ENCODE results near the gene C6orf52.

The C6orf52 gene

GRCh38 chr6:10695086-10695657, 756 bp upstream of the C6orf52 start:
- TF ChIP-seq, protein P1, sequence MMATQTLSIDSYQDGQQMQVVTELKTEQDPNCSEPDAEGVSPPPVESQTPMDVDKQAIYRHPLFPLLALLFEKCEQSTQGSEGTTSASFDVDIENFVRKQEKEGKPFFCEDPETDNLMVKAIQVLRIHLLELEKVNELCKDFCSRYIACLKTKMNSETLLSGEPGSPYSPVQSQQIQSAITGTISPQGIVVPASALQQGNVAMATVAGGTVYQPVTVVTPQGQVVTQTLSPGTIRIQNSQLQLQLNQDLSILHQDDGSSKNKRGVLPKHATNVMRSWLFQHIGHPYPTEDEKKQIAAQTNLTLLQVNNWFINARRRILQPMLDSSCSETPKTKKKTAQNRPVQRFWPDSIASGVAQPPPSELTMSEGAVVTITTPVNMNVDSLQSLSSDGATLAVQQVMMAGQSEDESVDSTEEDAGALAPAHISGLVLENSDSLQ (IDR thresholded peaks at IDR 0.05): no peak
- TF ChIP-seq FOXM1 (IDR thresholded peaks at IDR 0.05; ENCODE audit: borderline replicate concordance) (no peak), SP1 (IDR thresholded peaks at IDR 0.05) (no peak), HDGF (IDR thresholded peaks at IDR 0.05; ENCODE audit: borderline replicate concordance) (no peak), CTBP1 (IDR thresholded peaks at IDR 0.05; ENCODE audit: borderline replicate concordance) (no peak), NFRKB (IDR thresholded peaks at IDR 0.05) (no peak), BHLHE40 (IDR thresholded peaks at IDR 0.05; ENCODE audit: borderline replicate concordance) (no peak), SUZ12 (IDR thresholded peaks at IDR 0.05) (no peak), ARNT (IDR thresholded peaks at IDR 0.05) (no peak), ZNF384 (IDR thresholded peaks at IDR 0.05) (no peak), LEF1 (IDR thresholded peaks at IDR 0.05; ENCODE audit: borderline replicate concordance) (no peak), TARDBP (IDR thresholded peaks at IDR 0.05) (no peak), FOXA1 (IDR thresholded peaks at IDR 0.05) (no peak), L3MBTL2 (conservative IDR thresholded peaks at IDR 0.05) (no peak), FOXK2 (IDR thresholded peaks at IDR 0.05) (no peak)
- ChIA-PET POLR2A (interaction anchor here (0.6 to 3.1 kb wide), 13 partner anchors 9 to 1603 kb away, joined by 3 to 27 read pairs (median 7); partner anchors contain the start of genes GCNT2, TMEM14B and TMEM14C), CTCF (interaction anchor here (0.6 to 1.2 kb wide), 2 partner anchors 184 to 195 kb away, joined by 4 read pairs; no protein-coding TSS in a partner anchor)
- DNase-seq (ENCODE audit: extremely low spot score): no peak

DNA sequence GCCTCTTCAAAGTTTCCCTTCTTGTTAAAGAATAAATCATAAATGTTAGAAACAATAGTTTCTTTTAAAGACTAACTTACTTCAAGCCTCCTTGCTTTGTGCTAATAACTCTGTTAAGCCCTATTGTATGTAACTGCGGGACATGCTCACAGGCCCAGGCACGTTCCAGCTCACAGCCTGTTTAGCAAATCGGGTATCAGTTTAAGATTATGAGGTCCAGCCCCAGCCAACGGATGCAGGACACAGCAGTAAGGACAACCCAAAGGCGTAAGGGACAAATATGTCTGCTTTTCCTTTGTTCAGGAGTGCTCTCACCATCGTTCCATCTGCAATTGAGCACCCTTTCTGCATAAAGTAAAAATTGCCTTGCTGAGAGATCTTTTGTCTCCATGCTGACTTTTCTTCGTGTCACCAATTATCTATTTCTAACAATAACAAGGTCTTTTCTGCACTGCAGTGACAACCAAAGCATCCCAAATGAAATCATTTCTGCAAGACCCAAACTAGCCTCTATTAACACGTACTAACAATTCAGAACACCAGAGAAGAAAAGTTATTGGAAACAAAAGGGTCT, 1.4 kb downstream of the C6orf52 start:
- CTCF ChIA-PET: interaction anchor here (1.1 kb wide), 1 partner anchor 182 kb away, joined by 3 read pairs; no protein-coding TSS in a partner anchor
- POLR2A ChIA-PET: no interaction called here
- TF ChIP-seq ZNF384 (IDR thresholded peaks at IDR 0.05) (no peak), FOXK2 (IDR thresholded peaks at IDR 0.05) (no peak), TARDBP (IDR thresholded peaks at IDR 0.05) (no peak), SP1 (IDR thresholded peaks at IDR 0.05) (no peak), ELF4 (IDR thresholded peaks at IDR 0.05) (no peak), SUZ12 (IDR thresholded peaks at IDR 0.05) (no peak), HDGF (IDR thresholded peaks at IDR 0.05; ENCODE audit: borderline replicate concordance) (no peak), CTBP1 (IDR thresholded peaks at IDR 0.05; ENCODE audit: borderline replicate concordance) (no peak)
- TF ChIP-seq, protein P1 (IDR thresholded peaks at IDR 0.05): no peak
- no peak for DNase-seq (ENCODE audit: extremely low spot score)

DNA sequence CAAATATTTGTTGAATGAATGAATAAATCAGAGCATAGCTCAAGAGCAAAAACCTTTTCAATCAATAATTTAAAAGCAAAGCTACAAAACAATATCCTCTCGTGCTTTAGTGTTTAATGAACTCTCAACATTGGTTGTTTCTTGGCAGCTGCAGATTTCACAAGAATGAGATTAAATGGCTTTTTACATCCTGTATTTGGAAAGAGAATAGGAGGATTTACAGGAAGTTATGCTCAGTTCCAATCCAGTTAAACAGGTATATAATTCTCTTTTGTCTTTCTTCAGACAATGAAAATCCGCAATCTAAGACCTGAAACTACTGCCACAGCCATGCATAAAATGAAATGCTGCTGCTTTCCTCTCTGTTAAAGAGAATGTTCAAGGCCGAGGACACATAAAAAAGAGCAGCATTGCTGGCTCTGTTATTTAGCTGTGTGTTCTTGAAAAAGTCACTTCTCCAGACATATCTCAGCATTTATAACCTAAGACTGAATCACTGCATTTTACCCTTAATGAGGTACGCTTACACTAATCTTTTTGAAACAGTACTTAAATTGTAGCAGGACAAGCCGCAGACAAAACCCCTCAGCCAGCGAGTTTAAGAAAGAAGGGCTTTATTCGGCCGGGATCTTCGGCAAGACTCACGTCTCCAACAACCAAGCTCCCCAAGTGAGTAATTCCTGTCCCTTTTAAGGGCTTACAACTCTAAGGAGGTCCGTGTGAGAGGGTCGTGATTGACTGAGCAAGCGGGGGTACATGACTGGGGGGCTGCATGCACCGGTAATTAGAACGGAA, 3.6 kb downstream of the C6orf52 start:
- POLR2A ChIA-PET: interaction anchor here (0.9 kb wide), 1 partner anchor 32 kb away, joined by 5 read pairs; the partner anchor contains the start of gene TMEM14C
- TF ChIP-seq L3MBTL2 (conservative IDR thresholded peaks at IDR 0.05) (no peak), LEF1 (IDR thresholded peaks at IDR 0.05; ENCODE audit: borderline replicate concordance) (no peak), ARNT (IDR thresholded peaks at IDR 0.05) (no peak), FOXK2 (IDR thresholded peaks at IDR 0.05) (no peak), SP1 (IDR thresholded peaks at IDR 0.05) (no peak), CTBP1 (IDR thresholded peaks at IDR 0.05; ENCODE audit: borderline replicate concordance) (no peak), FOXA1 (IDR thresholded peaks at IDR 0.05) (no peak), NFRKB (IDR thresholded peaks at IDR 0.05) (no peak), FOXM1 (IDR thresholded peaks at IDR 0.05; ENCODE audit: borderline replicate concordance) (no peak), SUZ12 (IDR thresholded peaks at IDR 0.05) (no peak), TARDBP (IDR thresholded peaks at IDR 0.05) (no peak), HDGF (IDR thresholded peaks at IDR 0.05; ENCODE audit: borderline replicate concordance) (no peak), ELF4 (IDR thresholded peaks at IDR 0.05) (no peak), BHLHE40 (IDR thresholded peaks at IDR 0.05; ENCODE audit: borderline replicate concordance) (no peak), ZNF384 (IDR thresholded peaks at IDR 0.05) (no peak)
- TF ChIP-seq, protein P1 (IDR thresholded peaks at IDR 0.05): no peak
- CTCF ChIA-PET: no interaction called here

DNA sequence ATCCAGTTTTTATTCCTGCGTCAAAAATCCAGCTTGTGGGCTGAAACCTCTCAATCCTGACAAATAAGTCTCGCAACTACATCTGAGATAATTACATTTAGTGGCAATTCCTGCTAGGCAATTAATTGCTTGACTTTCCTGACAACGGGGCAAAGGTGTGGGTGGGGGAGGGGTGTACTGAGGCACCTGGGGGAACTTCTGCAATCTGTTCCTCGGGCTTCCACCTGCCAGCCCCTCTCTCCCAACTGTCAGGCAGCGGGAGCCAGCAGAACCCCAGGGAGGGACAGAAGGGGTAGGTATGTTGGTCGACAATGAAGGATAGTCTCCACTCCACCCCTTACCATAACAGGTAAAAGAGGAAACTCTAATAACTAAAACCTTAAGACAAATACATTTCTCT, 6.8 kb downstream of the C6orf52 start:
- ChIA-PET POLR2A (no interaction called here), CTCF (interaction anchor here (0.7 to 1.0 kb wide), 2 partner anchors 115 to 250 kb away, joined by 3 read pairs; no protein-coding TSS in a partner anchor)
- no peak for DNase-seq (ENCODE audit: extremely low spot score)
- no peak for TF ChIP-seq ZNF384 (IDR thresholded peaks at IDR 0.05)
- TF ChIP-seq HDGF (IDR thresholded peaks at IDR 0.05; ENCODE audit: borderline replicate concordance): no peak
- no peak for TF ChIP-seq LEF1 (IDR thresholded peaks at IDR 0.05; ENCODE audit: borderline replicate concordance)
- no peak for TF ChIP-seq FOXA1 (IDR thresholded peaks at IDR 0.05)
- TF ChIP-seq NFRKB (IDR thresholded peaks at IDR 0.05): no peak
- TF ChIP-seq TARDBP (IDR thresholded peaks at IDR 0.05): no peak
- TF ChIP-seq BHLHE40 (IDR thresholded peaks at IDR 0.05; ENCODE audit: borderline replicate concordance): no peak
- no peak for TF ChIP-seq CTBP1 (IDR thresholded peaks at IDR 0.05; ENCODE audit: borderline replicate concordance)
- TF ChIP-seq, protein P1 (IDR thresholded peaks at IDR 0.05): no peak
- no peak for TF ChIP-seq ARNT (IDR thresholded peaks at IDR 0.05)
- TF ChIP-seq SP1 (IDR thresholded peaks at IDR 0.05): no peak
- TF ChIP-seq FOXM1 (IDR thresholded peaks at IDR 0.05; ENCODE audit: borderline replicate concordance): no peak
- TF ChIP-seq FOXK2 (IDR thresholded peaks at IDR 0.05): no peak
- no peak for TF ChIP-seq SUZ12 (IDR thresholded peaks at IDR 0.05)
- TF ChIP-seq L3MBTL2 (conservative IDR thresholded peaks at IDR 0.05): no peak
- no peak for TF ChIP-seq ELF4 (IDR thresholded peaks at IDR 0.05)

More for the DNA sequence above, 3.6 kb downstream of the C6orf52 start:
- no peak for DNase-seq (ENCODE audit: extremely low spot score)

Measured in HEK293T (cell line).